Ascending aorta (tissue), 2 donors: ENCODE results near the gene CPM. TPM values are rescaled to one million over a fixed set of nuclear protein-coding genes. Genes with fewer than 3 reads are reported as not detected.

ENCODE experiments used
- DNase-seq, 2 donors: peaks; one replicate each; pipeline ENCODE4 v3.0.0-alpha.2; 2019; ENCODE audit warnings: low spot score in 2 of 2
- H3K27ac ChIP-seq, 2 donors: fragments of 200-600 bp; sonication (generic); one replicate each; pipeline ENCODE4 v1.5.1; 2016 to 2017; ENCODE audit warnings: mild to moderate bottlenecking in 1 of 2
- H3K27me3 ChIP-seq: fragments of 200-600 bp; sonication (generic); one replicate; pipeline ENCODE4 v1.5.1; 2017
- H3K36me3 ChIP-seq, 2 donors: fragments of 200-600 bp; sonication (generic); one replicate each; pipeline ENCODE4 v1.5.1; 2016
- H3K4me1 ChIP-seq, 2 donors: fragments of 200-600 bp; sonication (generic); one replicate each; pipeline ENCODE4 v1.5.1; 2016 to 2017; ENCODE audit warnings: mild to moderate bottlenecking in 1 of 2
- H3K4me3 ChIP-seq, 2 donors: fragments of 200-600 bp; sonication (generic); one replicate each; pipeline ENCODE4 v1.5.1; 2016 to 2017; ENCODE audit warnings: mild to moderate bottlenecking in 1 of 2
- H3K9me3 ChIP-seq, 2 donors: fragments of 200-600 bp; sonication (generic); one replicate each; pipeline ENCODE4 v1.5.1; 2016
- intact Hi-C: fragments of 100-400 bp; cut with DNase I; formaldehyde crosslinking; loops from one replicate; pipeline ENCODE4 v1.15.1; 2023
- total RNA-seq: library from RNA; depleted of rRNA; stranded (reverse); fragments of >200 nt; gene quantifications from one replicate; pipeline ENCODE4 v1.1.0, GENCODE V29; 2016
- TF ChIP-seq, protein P1 (sequence below), 3 experiments: fragments of 200-600 bp in 2 of 3; fragments of 450-650 bp in 1 of 3; sonication (generic) in 2 of 3; IDR thresholded peaks; one replicate each; pipeline ENCODE4 v1.5.1; 2016 to 2019; ENCODE audit warnings: antibody characterized with exemption in 3 of 3, mild to moderate bottlenecking in 1 of 3, moderate library complexity in 1 of 3

CPM gene
- total RNA-seq, 1 donor from 2014 or later, result 48.1 TPM

DNA sequence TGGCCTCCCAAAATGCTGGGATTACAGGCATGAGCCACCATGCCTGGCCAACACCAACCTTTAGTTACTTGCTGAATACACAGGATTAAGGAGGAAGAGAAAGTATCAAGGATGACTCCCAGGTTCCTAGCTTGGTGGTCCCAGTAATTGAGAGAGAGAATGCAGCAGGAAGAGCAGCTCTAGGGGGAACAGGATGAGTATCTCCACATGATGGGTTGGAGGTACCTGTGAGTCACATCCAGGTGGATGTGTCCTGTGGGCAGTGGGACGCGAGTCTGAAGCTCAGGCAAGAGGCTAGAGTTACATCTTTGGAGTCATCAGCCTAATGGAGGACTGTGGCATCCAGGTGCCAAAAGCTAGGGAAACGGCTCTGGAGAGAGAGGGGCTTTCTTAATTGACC, 77.9 kb downstream of the CPM start:
- Histone ChIP-seq H3K4me1 (no peaks in the 10 kb centered on the region), H3K9me3 (no peaks in the 10 kb centered on the region), H3K4me3 (no peak overlapping the region), H3K36me3 (no peaks in the 10 kb centered on the region), H3K27me3 (no peaks in the 10 kb centered on the region), H3K27ac (no peak overlapping the region)
- intact Hi-C loops, result no loop called here
- DNase-seq, result no peak
- TF ChIP-seq, protein P1, sequence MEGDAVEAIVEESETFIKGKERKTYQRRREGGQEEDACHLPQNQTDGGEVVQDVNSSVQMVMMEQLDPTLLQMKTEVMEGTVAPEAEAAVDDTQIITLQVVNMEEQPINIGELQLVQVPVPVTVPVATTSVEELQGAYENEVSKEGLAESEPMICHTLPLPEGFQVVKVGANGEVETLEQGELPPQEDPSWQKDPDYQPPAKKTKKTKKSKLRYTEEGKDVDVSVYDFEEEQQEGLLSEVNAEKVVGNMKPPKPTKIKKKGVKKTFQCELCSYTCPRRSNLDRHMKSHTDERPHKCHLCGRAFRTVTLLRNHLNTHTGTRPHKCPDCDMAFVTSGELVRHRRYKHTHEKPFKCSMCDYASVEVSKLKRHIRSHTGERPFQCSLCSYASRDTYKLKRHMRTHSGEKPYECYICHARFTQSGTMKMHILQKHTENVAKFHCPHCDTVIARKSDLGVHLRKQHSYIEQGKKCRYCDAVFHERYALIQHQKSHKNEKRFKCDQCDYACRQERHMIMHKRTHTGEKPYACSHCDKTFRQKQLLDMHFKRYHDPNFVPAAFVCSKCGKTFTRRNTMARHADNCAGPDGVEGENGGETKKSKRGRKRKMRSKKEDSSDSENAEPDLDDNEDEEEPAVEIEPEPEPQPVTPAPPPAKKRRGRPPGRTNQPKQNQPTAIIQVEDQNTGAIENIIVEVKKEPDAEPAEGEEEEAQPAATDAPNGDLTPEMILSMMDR (IDR thresholded peaks at IDR 0.05), result no peak

DNA sequence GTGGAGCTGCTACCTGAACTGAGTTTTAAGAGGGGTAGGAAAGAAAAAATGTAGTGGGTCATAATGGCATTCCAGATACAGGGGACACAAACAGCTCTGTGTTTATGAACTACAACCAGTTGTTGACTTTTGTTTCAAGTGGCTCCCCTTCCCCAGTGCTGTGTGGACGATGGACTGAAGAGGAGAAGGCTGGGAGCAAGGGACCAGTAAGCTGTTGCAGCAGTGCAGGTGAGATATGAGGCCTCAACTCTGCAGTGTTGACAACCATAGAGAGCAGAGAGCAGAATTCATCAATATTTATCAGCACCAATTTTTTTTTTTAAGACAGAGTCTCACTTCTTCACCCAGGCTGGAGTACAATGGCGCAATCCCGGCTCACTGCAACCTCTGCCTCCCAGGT, 78.4 kb downstream of the CPM start:
- no peaks in the 10 kb centered on the region for H3K9me3 ChIP-seq
- DNase-seq, result no peak
- no peaks in the 10 kb centered on the region for H3K4me1 ChIP-seq
- H3K4me3 ChIP-seq, result no peak overlapping the region
- no peaks in the 10 kb centered on the region for H3K36me3 ChIP-seq
- intact Hi-C loops, result no loop called here
- TF ChIP-seq, protein P1 (IDR thresholded peaks at IDR 0.05), result no peak
- H3K27ac ChIP-seq, result no peak overlapping the region
- H3K27me3 ChIP-seq, result no peaks in the 10 kb centered on the region

- no peaks in the 10 kb centered on the region for H3K27me3 ChIP-seq
- H3K4me1 ChIP-seq, result no peaks in the 10 kb centered on the region
- TF ChIP-seq, protein P1 (IDR thresholded peaks at IDR 0.05), result no peak
- H3K4me3 ChIP-seq, result no peak overlapping the region
- H3K9me3 ChIP-seq, result no peaks in the 10 kb centered on the region
- intact Hi-C loops, result no loop called here
- DNase-seq, result no peak
- H3K36me3 ChIP-seq, result no peaks in the 10 kb centered on the region
- H3K27ac ChIP-seq, result no peak overlapping the region
These were observed 78.9 kb downstream of the CPM start for GRCh38 chr12:68854078-68854468.

DNA sequence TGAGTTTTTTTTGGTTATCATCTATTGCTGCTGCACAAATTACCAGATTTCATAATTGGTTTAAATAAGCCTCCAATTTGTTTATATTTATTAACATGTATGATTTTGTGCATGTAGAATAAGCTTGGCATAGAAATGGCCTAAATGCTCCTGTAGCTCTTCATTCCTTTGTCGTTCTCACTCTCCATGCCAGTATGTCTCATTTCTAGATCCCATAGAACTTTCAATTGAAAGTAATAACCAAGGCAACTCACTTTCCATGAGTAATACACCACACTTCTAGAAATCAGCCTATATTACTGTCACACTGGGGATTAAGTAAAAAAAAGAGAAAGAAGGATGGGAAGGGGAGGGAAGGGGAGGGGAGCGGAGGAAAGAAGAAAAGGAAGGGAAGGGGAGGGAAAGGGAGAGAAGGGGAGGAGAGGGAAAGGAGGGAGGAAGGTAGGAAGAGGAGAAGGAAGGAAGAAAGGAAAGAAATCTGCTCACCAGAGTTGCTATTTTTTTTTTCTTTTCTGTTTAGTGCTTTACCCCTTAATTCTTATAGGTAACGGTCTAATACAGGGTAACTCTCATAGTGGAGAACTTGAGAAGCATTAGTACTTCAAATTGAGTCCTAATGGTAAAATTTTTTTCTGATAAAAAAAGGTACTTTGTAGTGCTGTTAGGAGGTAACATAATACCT, 79.4 kb downstream of the CPM start:
- Histone ChIP-seq H3K36me3 (no peaks in the 10 kb centered on the region), H3K27ac (no peak overlapping the region), H3K9me3 (no peaks in the 10 kb centered on the region), H3K4me3 (no peak overlapping the region), H3K27me3 (no peaks in the 10 kb centered on the region), H3K4me1 (no peaks in the 10 kb centered on the region)
- no peak for DNase-seq
- TF ChIP-seq, protein P1 (IDR thresholded peaks at IDR 0.05), result no peak
- intact Hi-C loops, result no loop called here

- H3K27me3 ChIP-seq, result no peaks in the 10 kb centered on the region
- no peak overlapping the region for H3K27ac ChIP-seq
- H3K4me1 ChIP-seq, result no peaks in the 10 kb centered on the region
- intact Hi-C loops, result no loop called here
- no peaks in the 10 kb centered on the region for H3K9me3 ChIP-seq
- DNase-seq, result no peak
- no peaks in the 10 kb centered on the region for H3K36me3 ChIP-seq
- no peak overlapping the region for H3K4me3 ChIP-seq
- TF ChIP-seq, protein P1 (IDR thresholded peaks at IDR 0.05), result no peak
These were observed 81.2 kb downstream of the CPM start for GRCh38 chr12:68851592-68852306.
